22Rv1 (cell line): ENCODE measurements around the gene CCN5.

Experiments used
- CTCF ChIP-seq: fragments of 450-650 bp; IDR thresholded peaks from 2 replicates; pipeline ENCODE4 v1.5.1; 2017; ENCODE audit warnings: mild to moderate bottlenecking
- ZFX ChIP-seq: fragments of 450-650 bp; IDR thresholded peaks from 2 replicates; pipeline ENCODE4 v1.6.1; 2017; ENCODE audit warnings: antibody characterized with exemption, borderline replicate concordance

GRCh38 chr20:44723798-44724362 is 8.7 kb downstream of the CCN5 start:
- no peak for TF ChIP-seq CTCF
- TF ChIP-seq ZFX: no peak
